Measurements from ENCODE around the gene CREB5. TPM values are rescaled to one million over a fixed set of nuclear protein-coding genes. Genes with fewer than 3 reads are reported as not detected.

The CREB5 gene
- total and polyA plus RNA-seq, 2 of the 13 experiments (the other 11 are each of a cell fraction or from before 2014, with no cell fraction given), result 0.38 to 0.71 TPM

DNA sequence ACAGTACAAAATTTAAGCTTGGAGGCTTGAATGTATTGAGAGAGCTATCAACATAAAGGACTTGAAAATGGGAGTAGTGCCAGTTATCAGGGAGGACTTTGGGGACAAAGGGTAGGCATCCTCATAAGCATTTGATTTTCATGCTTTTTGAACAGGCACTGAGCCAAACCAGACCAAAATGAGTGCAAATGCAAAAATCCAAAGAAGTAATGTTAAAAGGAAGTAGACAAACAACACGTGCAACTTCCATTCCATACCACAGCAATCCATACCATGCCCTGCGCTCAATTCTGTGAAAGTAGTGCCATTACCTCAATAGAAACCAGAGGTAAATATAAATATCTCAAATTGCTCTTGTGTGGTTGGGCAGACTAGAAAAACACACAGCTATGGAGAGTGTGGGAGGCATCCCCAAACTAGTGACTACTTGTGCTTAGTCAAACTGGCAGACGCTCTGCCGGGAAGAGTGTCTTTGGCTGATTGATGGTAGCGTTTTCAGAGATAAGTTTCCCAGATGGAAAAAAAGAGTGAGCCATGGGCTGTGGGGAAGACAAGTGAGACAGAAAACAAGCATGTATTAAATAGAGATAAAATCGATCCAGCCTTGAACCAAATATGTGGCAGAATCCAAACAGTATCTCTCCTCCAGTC is 161.5 kb downstream of the CREB5 start:
- H3K4me1 ChIP-seq (ENCODE audit: insufficient read depth, low read length), result no peaks in the 10 kb centered on the region
- H3K36me3 ChIP-seq (replicated peaks in 1 of 2; ENCODE audit: control insufficient read depth in 1 of 2, insufficient read depth in 2 of 2, low read length in 2 of 2), result no peaks in the 10 kb centered on the region
- no peak for DNase-seq (ENCODE audit: low spot score)
- no peak overlapping the region for H3K4me3 ChIP-seq (replicated peaks in 1 of 3; ENCODE audit: insufficient read depth in 1 of 3, low read depth in 2 of 3, low read length in 3 of 3)
- no peak for ATAC-seq
- WGBS (ENCODE audit: low lambda C conversion rate), result 44% methylated on average over 6 of the region's 6 CpGs
- no peaks in the 10 kb centered on the region for H4K20me1 ChIP-seq (ENCODE audit: insufficient read depth, low read length)
- no peak overlapping the region for H3K4me2 ChIP-seq (ENCODE audit: low read depth, low read length)
- H3K27me3 ChIP-seq (ENCODE audit: control insufficient read depth in 1 of 2, insufficient read depth in 2 of 2, low read length in 2 of 2), result peaks cover 0 to 9% of the 10 kb centered on the region in 2 experiments; a peak in 1 of 5 replicates
- TF ChIP-seq SRSF4 (IDR thresholded peaks at IDR 0.05; ENCODE audit: low read depth, low read length, poor library complexity, severe bottlenecking) (no peak), ATRX (CRISPR knock-in tag; IDR thresholded peaks at IDR 0.05; ENCODE audit: borderline replicate concordance) (no peak), ZNF20 (CRISPR knock-in tag; IDR thresholded peaks at IDR 0.05) (no peak), THAP11 (CRISPR knock-in tag; IDR thresholded peaks at IDR 0.05) (no peak), BORCS8-MEF2B (CRISPR knock-in tag; IDR thresholded peaks at IDR 0.05) (no peak), MED1 (CRISPR knock-in tag; IDR thresholded peaks at IDR 0.05) (no peak), CEBPB (IDR thresholded peaks at IDR 0.05; ENCODE audit: borderline replicate concordance, low read depth, low read length) (no peak), RBFOX2 (IDR thresholded peaks at IDR 0.05; ENCODE audit: low read depth, low read length) (no peak), ZNF616 (CRISPR knock-in tag; IDR thresholded peaks at IDR 0.05; ENCODE audit: low read depth) (no peak), KLF11 (CRISPR knock-in tag; IDR thresholded peaks at IDR 0.05) (no peak)
- TF ChIP-seq, protein P1, sequence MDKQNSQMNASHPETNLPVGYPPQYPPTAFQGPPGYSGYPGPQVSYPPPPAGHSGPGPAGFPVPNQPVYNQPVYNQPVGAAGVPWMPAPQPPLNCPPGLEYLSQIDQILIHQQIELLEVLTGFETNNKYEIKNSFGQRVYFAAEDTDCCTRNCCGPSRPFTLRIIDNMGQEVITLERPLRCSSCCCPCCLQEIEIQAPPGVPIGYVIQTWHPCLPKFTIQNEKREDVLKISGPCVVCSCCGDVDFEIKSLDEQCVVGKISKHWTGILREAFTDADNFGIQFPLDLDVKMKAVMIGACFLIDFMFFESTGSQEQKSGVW (CRISPR knock-in tag; IDR thresholded peaks at IDR 0.05; ENCODE audit: borderline replicate concordance), result no peak
- TF ChIP-seq, protein P2, sequence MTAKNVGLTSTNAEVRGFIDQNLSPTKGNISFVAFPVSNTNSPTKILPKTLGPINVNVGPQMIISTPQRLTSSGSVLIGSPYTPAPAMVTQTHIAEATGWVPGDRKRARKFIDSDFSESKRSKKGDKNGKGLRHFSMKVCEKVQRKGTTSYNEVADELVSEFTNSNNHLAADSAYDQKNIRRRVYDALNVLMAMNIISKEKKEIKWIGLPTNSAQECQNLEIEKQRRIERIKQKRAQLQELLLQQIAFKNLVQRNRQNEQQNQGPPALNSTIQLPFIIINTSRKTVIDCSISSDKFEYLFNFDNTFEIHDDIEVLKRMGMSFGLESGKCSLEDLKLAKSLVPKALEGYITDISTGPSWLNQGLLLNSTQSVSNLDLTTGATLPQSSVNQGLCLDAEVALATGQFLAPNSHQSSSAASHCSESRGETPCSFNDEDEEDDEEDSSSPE (CRISPR knock-in tag; IDR thresholded peaks at IDR 0.05), result no peak
- TF ChIP-seq, protein P3, sequence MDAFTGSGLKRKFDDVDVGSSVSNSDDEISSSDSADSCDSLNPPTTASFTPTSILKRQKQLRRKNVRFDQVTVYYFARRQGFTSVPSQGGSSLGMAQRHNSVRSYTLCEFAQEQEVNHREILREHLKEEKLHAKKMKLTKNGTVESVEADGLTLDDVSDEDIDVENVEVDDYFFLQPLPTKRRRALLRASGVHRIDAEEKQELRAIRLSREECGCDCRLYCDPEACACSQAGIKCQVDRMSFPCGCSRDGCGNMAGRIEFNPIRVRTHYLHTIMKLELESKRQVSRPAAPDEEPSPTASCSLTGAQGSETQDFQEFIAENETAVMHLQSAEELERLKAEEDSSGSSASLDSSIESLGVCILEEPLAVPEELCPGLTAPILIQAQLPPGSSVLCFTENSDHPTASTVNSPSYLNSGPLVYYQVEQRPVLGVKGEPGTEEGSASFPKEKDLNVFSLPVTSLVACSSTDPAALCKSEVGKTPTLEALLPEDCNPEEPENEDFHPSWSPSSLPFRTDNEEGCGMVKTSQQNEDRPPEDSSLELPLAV (CRISPR knock-in tag; conservative IDR thresholded peaks at IDR 0.05; ENCODE audit: low read depth), result no peak
- no peak for FAIRE-seq
- in situ Hi-C loops (cut with HindIII; ENCODE audit: extremely low pct_ligation_motif_present, low pct_unique_long_range_greater_than_20kb) (no loop called here), intact Hi-C loops (cut with micrococcal nuclease; ENCODE audit: unreplicated experiment) (no loop called here)
- no peak overlapping the region for H3K9ac ChIP-seq (ENCODE audit: insufficient read depth, low read depth, low read length)
- CTCF ChIA-PET (ENCODE audit: low intra/inter-chr PET ratio, low total read pairs), result no interaction called here
- no peaks in the 10 kb centered on the region for H3K79me2 ChIP-seq (ENCODE audit: insufficient read depth, low read length)
- H2AFZ ChIP-seq (ENCODE audit: low read length), result no peak overlapping the region
- no peaks in the 10 kb centered on the region for H3K9me3 ChIP-seq (ENCODE audit: low read length)
- POLR2A ChIA-PET, result no interaction called here
- H3K27ac ChIP-seq (ENCODE audit: extremely low read length, insufficient read depth, low read length), result no peak overlapping the region
- no TSS peak for BruUV-seq (replicated peaks)
